NB4 (cell line): ENCODE measurements around the gene MPG.
"Not testable (repeated sequence)": the region's sequence is repeated elsewhere in the genome, so short reads cannot be mapped to it uniquely, and the experiment has no call there.

Experiments used
- DNase-seq: peaks from one replicate; pipeline ENCODE4 v3.0.0; 2010; ENCODE audit warnings: low read depth
- H3K4me3 ChIP-seq: one replicate; pipeline ENCODE4 v1.5.1; 2011; ENCODE audit warnings: mild to moderate bottlenecking, low read depth, low read length, moderate library complexity
- MYC ChIP-seq: IDR thresholded peaks from 2 replicates; pipeline ENCODE4 v1.6.1; 2011; ENCODE audit warnings: low read depth, low read length
- POLR2A ChIP-seq: IDR thresholded peaks from 2 replicates; pipeline ENCODE4 v1.6.1; 2011; ENCODE audit warnings: mild to moderate bottlenecking; ENCODE audit not compliant: insufficient read length; ENCODE audit errors: extremely low read depth
- TF ChIP-seq, protein P1 (sequence below): IDR thresholded peaks from 2 replicates; pipeline ENCODE4 v1.6.1; 2011; ENCODE audit warnings: low read depth, low read length
- TF ChIP-seq, protein P2 (sequence below): IDR thresholded peaks from one replicate; pipeline ENCODE4 v1.5.1; 2012; ENCODE audit warnings: low read depth, low read length

Gene MPG

DNA sequence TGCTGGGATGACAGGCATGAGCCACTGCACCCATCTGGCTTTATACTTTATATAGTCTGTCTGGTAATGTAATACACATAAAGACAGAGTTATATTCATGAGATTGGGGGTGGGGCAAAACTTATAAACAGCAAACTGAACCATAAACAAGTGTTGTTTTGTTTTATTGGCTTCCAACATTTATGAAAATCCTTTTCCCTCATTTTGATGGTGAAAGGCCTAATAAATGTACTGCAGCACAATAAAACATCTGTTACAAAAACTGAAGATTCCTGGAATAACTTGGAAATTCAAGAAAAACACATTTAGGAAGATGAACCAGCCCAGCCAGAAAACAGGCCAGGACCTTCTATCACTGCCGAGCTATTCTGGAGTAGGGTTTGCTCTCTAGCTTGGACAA, 44.3 kb downstream of the MPG start:
- TF ChIP-seq, protein P1, sequence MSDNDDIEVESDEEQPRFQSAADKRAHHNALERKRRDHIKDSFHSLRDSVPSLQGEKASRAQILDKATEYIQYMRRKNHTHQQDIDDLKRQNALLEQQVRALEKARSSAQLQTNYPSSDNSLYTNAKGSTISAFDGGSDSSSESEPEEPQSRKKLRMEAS = no peak
- TF ChIP-seq, protein P2, sequence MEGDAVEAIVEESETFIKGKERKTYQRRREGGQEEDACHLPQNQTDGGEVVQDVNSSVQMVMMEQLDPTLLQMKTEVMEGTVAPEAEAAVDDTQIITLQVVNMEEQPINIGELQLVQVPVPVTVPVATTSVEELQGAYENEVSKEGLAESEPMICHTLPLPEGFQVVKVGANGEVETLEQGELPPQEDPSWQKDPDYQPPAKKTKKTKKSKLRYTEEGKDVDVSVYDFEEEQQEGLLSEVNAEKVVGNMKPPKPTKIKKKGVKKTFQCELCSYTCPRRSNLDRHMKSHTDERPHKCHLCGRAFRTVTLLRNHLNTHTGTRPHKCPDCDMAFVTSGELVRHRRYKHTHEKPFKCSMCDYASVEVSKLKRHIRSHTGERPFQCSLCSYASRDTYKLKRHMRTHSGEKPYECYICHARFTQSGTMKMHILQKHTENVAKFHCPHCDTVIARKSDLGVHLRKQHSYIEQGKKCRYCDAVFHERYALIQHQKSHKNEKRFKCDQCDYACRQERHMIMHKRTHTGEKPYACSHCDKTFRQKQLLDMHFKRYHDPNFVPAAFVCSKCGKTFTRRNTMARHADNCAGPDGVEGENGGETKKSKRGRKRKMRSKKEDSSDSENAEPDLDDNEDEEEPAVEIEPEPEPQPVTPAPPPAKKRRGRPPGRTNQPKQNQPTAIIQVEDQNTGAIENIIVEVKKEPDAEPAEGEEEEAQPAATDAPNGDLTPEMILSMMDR = no peak
- TF ChIP-seq MYC (no peak), POLR2A (no peak)
- DNase-seq = no peak
- no peak overlapping the region for H3K4me3 ChIP-seq

DNA sequence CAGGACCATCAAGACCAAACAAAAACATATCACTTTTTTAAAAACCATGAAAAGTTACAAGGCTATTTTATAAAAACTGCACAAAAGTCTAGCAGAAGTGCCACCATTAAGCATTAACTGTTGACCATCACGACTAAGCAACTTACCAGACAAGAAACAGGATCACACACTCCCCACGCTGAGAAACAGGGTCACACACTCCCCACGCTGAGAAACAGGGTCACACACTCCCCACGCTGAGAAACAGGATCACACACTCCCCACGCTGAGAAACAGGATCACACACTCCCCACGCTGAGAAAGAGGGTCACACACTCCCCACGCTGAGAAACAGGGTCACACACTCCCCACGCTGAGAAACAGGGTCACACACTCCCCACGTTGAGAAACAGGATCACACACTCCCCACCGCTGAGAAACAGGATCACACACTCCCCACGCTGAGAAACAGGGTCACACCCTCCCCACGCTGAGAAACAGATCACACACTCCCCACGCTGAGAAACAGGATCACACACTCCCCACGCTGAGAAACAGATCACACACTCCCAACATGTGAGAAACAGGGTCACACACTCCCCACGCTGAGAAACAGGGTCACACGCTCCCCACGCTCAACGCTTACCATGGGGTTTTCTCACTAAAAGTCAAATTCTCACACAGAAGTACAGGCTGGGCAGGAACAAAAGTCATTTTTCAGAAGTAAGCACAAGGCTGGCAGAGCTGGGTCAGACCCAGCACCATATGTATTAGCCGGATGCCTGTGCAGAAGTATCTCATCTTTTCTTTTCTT, 45.7 kb downstream of the MPG start:
- not testable (repeated sequence) for DNase-seq, H3K4me3 ChIP-seq

DNA sequence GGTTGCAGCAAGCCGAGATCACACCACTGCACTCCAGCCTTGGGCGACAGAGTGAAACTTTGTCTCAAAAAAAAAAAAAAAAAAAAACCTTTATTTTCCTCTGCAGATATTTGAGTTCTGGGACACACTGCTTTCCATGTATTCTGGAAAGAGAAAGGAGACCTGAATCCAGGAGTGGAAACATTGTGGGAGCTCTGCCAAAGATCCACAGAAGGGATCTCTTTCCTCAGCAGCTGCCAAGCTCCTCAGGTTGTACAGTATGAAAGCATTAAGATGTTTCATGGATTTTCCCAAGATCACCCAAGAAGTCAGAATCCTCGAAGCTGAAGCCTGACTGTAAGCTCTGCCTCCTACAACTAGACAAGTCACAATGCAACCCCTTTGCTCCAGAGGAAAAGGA, 47.0 kb downstream of the MPG start:
- TF ChIP-seq, protein P2 = no peak
- no peak for TF ChIP-seq POLR2A
- TF ChIP-seq, protein P1 = no peak
- TF ChIP-seq MYC = no peak
- H3K4me3 ChIP-seq = no peak overlapping the region
- no peak for DNase-seq

DNA sequence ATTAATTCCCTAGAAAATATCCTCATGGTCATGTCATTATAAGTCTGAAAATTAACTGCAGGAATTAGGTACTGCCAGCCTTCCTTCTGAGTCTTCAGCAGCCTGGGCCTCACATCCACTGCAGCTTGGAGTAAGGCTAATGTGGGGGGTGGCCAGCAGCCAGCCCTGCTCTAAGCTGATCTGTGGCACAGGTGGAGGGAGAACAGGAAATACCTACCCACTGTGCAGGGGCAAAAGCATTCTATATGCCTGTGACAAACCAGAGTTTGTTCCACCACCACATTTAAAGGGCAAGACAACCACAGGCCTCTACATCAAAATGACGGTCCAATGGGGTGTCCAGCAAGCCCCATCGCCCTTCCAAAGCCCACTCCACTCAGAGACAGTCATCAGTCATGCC, 51.0 kb downstream of the MPG start:
- TF ChIP-seq MYC (no peak), POLR2A (no peak)
- TF ChIP-seq, protein P1 = no peak
- TF ChIP-seq, protein P2 = no peak
- DNase-seq = no peak
- H3K4me3 ChIP-seq = no peak overlapping the region

DNA sequence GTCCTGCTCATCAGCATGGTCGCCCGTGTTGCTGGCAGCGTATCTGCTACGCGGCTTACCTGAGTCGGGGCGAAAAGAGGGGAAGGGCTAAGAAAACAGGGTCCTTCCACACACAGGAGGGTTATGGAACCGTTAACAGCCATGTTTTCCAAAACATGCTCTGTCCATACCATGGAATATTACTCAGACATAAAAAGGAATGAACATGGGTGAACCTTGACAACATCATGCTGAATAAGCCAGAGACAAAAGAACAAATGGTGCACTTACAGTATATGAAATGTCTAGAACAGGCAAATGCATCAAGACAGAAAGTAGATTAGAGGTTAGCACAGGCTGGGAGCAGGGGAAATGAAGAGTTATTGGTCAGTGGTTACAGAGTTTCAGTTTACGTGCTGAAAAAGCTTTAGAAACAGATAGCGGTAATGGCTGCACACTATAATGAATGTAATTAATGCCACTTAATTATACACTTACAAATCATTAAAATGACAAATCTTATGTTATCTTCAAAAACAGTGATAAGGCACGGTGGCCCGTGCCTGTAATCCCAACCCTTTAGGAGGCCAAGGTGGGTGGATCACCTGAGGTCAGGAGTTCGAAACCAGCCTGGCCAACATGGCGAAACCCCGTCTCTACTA, 52.6 kb downstream of the MPG start:
- no peak overlapping the region for H3K4me3 ChIP-seq
- no peak for DNase-seq
- TF ChIP-seq, protein P2 = no peak

- no peak for DNase-seq
- TF ChIP-seq POLR2A (no peak), MYC (no peak)
- TF ChIP-seq, protein P2 = no peak
- TF ChIP-seq, protein P1 = no peak
- H3K4me3 ChIP-seq = no peak overlapping the region
Measured at GRCh38 chr16:132120-132519, 54.1 kb downstream of the MPG start.
